Neuronal stem cell (in vitro differentiated cells): ENCODE measurements around the gene PLPP3.
"Not testable (repeated sequence)": the region's sequence is repeated elsewhere in the genome, so short reads cannot be mapped to it uniquely, and the experiment has no call there.

Source experiments
- DNase-seq: peaks from one replicate; pipeline ENCODE4 v3.0.0-alpha.2; 2013; ENCODE audit warnings: low spot score
- H2AFZ ChIP-seq: one replicate; pipeline ENCODE4 v1.6.1; 2013; ENCODE audit warnings: mild to moderate bottlenecking, low read length, inconsistent platforms
- H2AK5ac ChIP-seq: 2 replicates; pipeline ENCODE4 v1.6.1; 2013; ENCODE audit warnings: low read depth, mild to moderate bottlenecking, inconsistent platforms, low read length, moderate library complexity, mixed read lengths
- H2BK120ac ChIP-seq: 2 replicates; pipeline ENCODE4 v1.6.1; 2013; ENCODE audit warnings: low read depth, mild to moderate bottlenecking, inconsistent platforms, low read length, moderate library complexity, mixed read lengths
- H2BK12ac ChIP-seq: one replicate; pipeline ENCODE4 v1.6.1; 2013; ENCODE audit warnings: low read length, inconsistent platforms
- H2BK15ac ChIP-seq: 2 replicates; pipeline ENCODE4 v1.6.1; 2013; ENCODE audit warnings: mild to moderate bottlenecking, low read length, inconsistent platforms, mixed read lengths
- H2BK5ac ChIP-seq: one replicate; pipeline ENCODE4 v1.6.1; 2013; ENCODE audit warnings: inconsistent platforms, mild to moderate bottlenecking, low read length, moderate library complexity
- H3K14ac ChIP-seq: one replicate; pipeline ENCODE4 v1.6.1; 2013; ENCODE audit warnings: low read length, inconsistent platforms
- H3K18ac ChIP-seq: 2 replicates; pipeline ENCODE4 v1.6.1; 2013; ENCODE audit warnings: low read length, inconsistent platforms
- H3K23ac ChIP-seq: 2 replicates; pipeline ENCODE4 v1.6.1; 2013; ENCODE audit warnings: low read depth, mild to moderate bottlenecking, mixed read lengths, low read length, inconsistent platforms; ENCODE audit not compliant: poor library complexity
- H3K27ac ChIP-seq: replicated peaks from 3 replicates; pipeline ENCODE4 v1.5.1; 2013; ENCODE audit warnings: low read length, inconsistent platforms
- H3K27me3 ChIP-seq, 3 experiments: 2 replicates each; pipeline ENCODE4 v1.6.1; 2013; ENCODE audit warnings: low read length in 3 of 3, mild to moderate bottlenecking in 2 of 3, inconsistent platforms in 1 of 3, low read depth in 1 of 3, mixed read lengths in 1 of 3, moderate library complexity in 1 of 3; ENCODE audit not compliant: control insufficient read depth in 3 of 3, insufficient read depth in 3 of 3
- H3K36me3 ChIP-seq, 2 donors: replicated peaks in 1 of 2; 2 replicates each; pipeline ENCODE4 v1.6.1; 2013; ENCODE audit warnings: low read length in 2 of 2; ENCODE audit not compliant: control insufficient read depth in 2 of 2, insufficient read depth in 2 of 2
- H3K4ac ChIP-seq: 2 replicates; pipeline ENCODE4 v1.6.1; 2013; ENCODE audit warnings: inconsistent platforms, mild to moderate bottlenecking, low read length, moderate library complexity
- H3K4me1 ChIP-seq, 2 donors: 1 replicate in 1 of 2; 2 replicates in 1 of 2; pipeline ENCODE4 v1.6.1; 2013; ENCODE audit warnings: low read length in 2 of 2, low read depth in 1 of 2; ENCODE audit not compliant: control insufficient read depth in 2 of 2, insufficient read depth in 1 of 2
- H3K4me2 ChIP-seq: one replicate; pipeline ENCODE4 v1.6.1; 2013; ENCODE audit warnings: mild to moderate bottlenecking, low read length, inconsistent platforms; ENCODE audit not compliant: insufficient read depth, poor library complexity, severe bottlenecking
- H3K4me3 ChIP-seq, 2 donors: 2 replicates each; pipeline ENCODE4 v1.5.1; 2013; ENCODE audit warnings: low read length in 2 of 2, mild to moderate bottlenecking in 2 of 2, inconsistent platforms in 1 of 2, moderate library complexity in 1 of 2
- H3K79me1 ChIP-seq: one replicate; pipeline ENCODE4 v1.6.1; 2013; ENCODE audit warnings: low read depth, mild to moderate bottlenecking, inconsistent platforms, low read length, moderate library complexity
- H3K9ac ChIP-seq: one replicate; pipeline ENCODE4 v1.6.1; 2013; ENCODE audit warnings: mild to moderate bottlenecking, low read depth, low read length, inconsistent platforms; ENCODE audit not compliant: poor library complexity
- H3K9me3 ChIP-seq, 2 donors: replicated peaks in 1 of 2; 2 replicates each; pipeline versions ENCODE3 to v1.6.1; 2013; ENCODE audit warnings: low read length in 2 of 2, mild to moderate bottlenecking in 2 of 2, inconsistent platforms in 1 of 2, low read depth in 1 of 2, mixed read lengths in 1 of 2, moderate library complexity in 1 of 2; ENCODE audit not compliant: control insufficient read depth in 2 of 2, insufficient read depth in 1 of 2
- H4K8ac ChIP-seq: one replicate; pipeline ENCODE4 v1.6.1; 2013; ENCODE audit warnings: low read depth, mild to moderate bottlenecking, inconsistent platforms, low read length, moderate library complexity
- H4K91ac ChIP-seq: one replicate; pipeline ENCODE4 v1.6.1; 2013; ENCODE audit warnings: low read length, low read depth, mild to moderate bottlenecking, inconsistent platforms; ENCODE audit not compliant: poor library complexity
- WGBS, 2 donors: extraction: QIAGEN DNeasy Blood & Tissue Kit; methylation state at CpG; one replicate each; pipeline ENCODE4 v1.1.7; 2013; ENCODE audit warnings: missing lambda C conversion rate in 2 of 2, mixed read lengths in 1 of 2; ENCODE audit not compliant: insufficient read length in 2 of 2, insufficient replicate concordance in 1 of 2; ENCODE audit errors: extremely low coverage in 2 of 2; 5-methylcytosine and 5-hydroxymethylcytosine counted together

Gene PLPP3

GRCh38 chr1:56625819-56626440 lies 46.6 kb upstream of the PLPP3 start:
- Histone ChIP-seq H3K18ac (no peak overlapping the region), H2BK12ac (no peak overlapping the region), H2AK5ac (no peak overlapping the region), H3K4me3 (no peak overlapping the region), H3K79me1 (no peaks in the 10 kb centered on the region), H3K9ac (no peak overlapping the region), H3K4ac (no peak overlapping the region), H4K8ac (no peak overlapping the region), H3K23ac (no peak overlapping the region), H3K27ac (no peak overlapping the region), H3K4me1 (no peaks in the 10 kb centered on the region), H3K27me3 (no peaks in the 10 kb centered on the region), H3K14ac (no peak overlapping the region), H2BK120ac (no peak overlapping the region), H2AFZ (no peak overlapping the region), H3K4me2 (no peak overlapping the region), H2BK15ac (no peak overlapping the region), H3K36me3 (no peaks in the 10 kb centered on the region), H3K9me3 (no peaks in the 10 kb centered on the region), H4K91ac (no peak overlapping the region), H2BK5ac (no peak overlapping the region)
- WGBS, 2 donors: no CpG with 5 or more reads among the region's 5 CpGs
- DNase-seq: no peak

GRCh38 chr1:56617141-56617540 lies 37.8 kb upstream of the PLPP3 start:
- no peaks in the 10 kb centered on the region for H3K79me1 ChIP-seq
- no peak overlapping the region for H3K14ac ChIP-seq
- no peaks in the 10 kb centered on the region for H3K27me3 ChIP-seq
- H3K4me1 ChIP-seq: peaks cover 1 to 5% of the 10 kb centered on the region in 2 donors
- no peak overlapping the region for H2BK15ac ChIP-seq
- H3K9ac ChIP-seq: no peak overlapping the region
- H3K9me3 ChIP-seq: no peaks in the 10 kb centered on the region
- H2BK5ac ChIP-seq: no peak overlapping the region
- H3K27ac ChIP-seq: no peak overlapping the region
- no peak overlapping the region for H3K4me2 ChIP-seq
- peak; percentile 11 for DNase-seq
- H3K23ac ChIP-seq: no peak overlapping the region
- no peak overlapping the region for H4K8ac ChIP-seq
- H3K4me3 ChIP-seq: no peak overlapping the region
- no peak overlapping the region for H3K4ac ChIP-seq
- H4K91ac ChIP-seq: no peak overlapping the region
- no peak overlapping the region for H2AK5ac ChIP-seq
- no CpG with 5 or more reads among the region's 2 CpGs for WGBS, 2 donors
- peak overlapping the region; percentile 15 for H2AFZ ChIP-seq
- no peak overlapping the region for H3K18ac ChIP-seq
- no peak overlapping the region for H2BK120ac ChIP-seq
- H2BK12ac ChIP-seq: no peak overlapping the region
- no peaks in the 10 kb centered on the region for H3K36me3 ChIP-seq

- H3K4me2 ChIP-seq, H3K4me1 ChIP-seq, H3K79me1 ChIP-seq, H3K27ac ChIP-seq, DNase-seq, H2AFZ ChIP-seq, H2BK15ac ChIP-seq, H3K14ac ChIP-seq, H4K91ac ChIP-seq, H3K4me3 ChIP-seq, H3K4ac ChIP-seq, H2BK12ac ChIP-seq, H3K36me3 ChIP-seq, H2AK5ac ChIP-seq, H3K27me3 ChIP-seq, H3K9me3 ChIP-seq, H3K23ac ChIP-seq, H2BK5ac ChIP-seq, H3K9ac ChIP-seq, H2BK120ac ChIP-seq, H4K8ac ChIP-seq, H3K18ac ChIP-seq: not testable (repeated sequence)
- WGBS, 2 donors: no CpG with 5 or more reads among the region's 6 CpGs
Observed at GRCh38 chr1:56610770-56611169, 31.4 kb upstream of the PLPP3 start.

- H2AFZ ChIP-seq, H2BK12ac ChIP-seq, H2BK120ac ChIP-seq, H2BK15ac ChIP-seq, H3K9me3 ChIP-seq, H3K4me2 ChIP-seq, H3K4me3 ChIP-seq, H3K14ac ChIP-seq, H3K4me1 ChIP-seq, H3K4ac ChIP-seq, H3K36me3 ChIP-seq, H3K18ac ChIP-seq, H3K27me3 ChIP-seq, H3K9ac ChIP-seq, DNase-seq, H3K79me1 ChIP-seq, H3K27ac ChIP-seq, H3K23ac ChIP-seq, H4K91ac ChIP-seq, H2AK5ac ChIP-seq, H4K8ac ChIP-seq, H2BK5ac ChIP-seq: not testable (repeated sequence)
- no CpG with 5 or more reads among the region's 2 CpGs for WGBS, 2 donors
Observed at GRCh38 chr1:56610097-56610496, 30.7 kb upstream of the PLPP3 start.
